Dermis microvascular lymphatic vessel endothelial cell (primary cell): ENCODE results near the gene ADAM19. TPM values are rescaled to one million over a fixed set of nuclear protein-coding genes. Genes with fewer than 3 reads are reported as not detected.

ENCODE experiments used
- DNase-seq, 2 donors: peaks; one replicate each; pipeline versions ENCODE4 v3.0.0 to v3.0.0-alpha.2; 2010; ENCODE audit warnings: low read depth in 2 of 2
- total RNA-seq: library from RNA; depleted of rRNA; stranded (reverse); fragments of >200 nt; gene quantifications from 2 replicates; pipeline ENCODE4 v1.2.1, GENCODE V29; 2014

The ADAM19 gene
- 35.0 and 48.8 TPM in 2 replicates for total RNA-seq

- peak in 1 of 2 donors; percentile 75 for DNase-seq
Observed at GRCh38 chr5:157575381-157576020, at the start of gene ADAM19. ADAM19 (minus strand) TSS chr5:157575775; CDS start chr5:157575696, 79 bp downstream.

DNA sequence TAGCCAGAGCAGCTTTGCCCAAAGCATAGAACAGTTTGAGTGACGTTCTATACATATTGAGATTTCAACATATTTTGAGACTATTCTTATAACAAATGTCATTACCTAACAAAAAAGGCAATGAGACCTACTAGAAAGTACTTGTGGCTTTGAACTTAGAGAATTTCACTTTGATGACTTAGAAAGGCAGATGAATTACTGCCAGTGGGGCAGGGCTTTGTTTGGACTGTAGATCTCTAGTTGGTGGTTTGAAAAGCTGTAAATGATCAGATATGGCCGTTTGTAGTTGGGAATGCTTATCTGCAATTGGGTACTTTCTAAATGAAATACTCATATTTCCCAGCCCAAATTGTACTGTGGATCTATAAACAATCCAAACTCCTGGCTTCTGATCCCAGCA is 48.6 kb upstream of the ADAM19 start:
- DNase-seq: no peak

DNA sequence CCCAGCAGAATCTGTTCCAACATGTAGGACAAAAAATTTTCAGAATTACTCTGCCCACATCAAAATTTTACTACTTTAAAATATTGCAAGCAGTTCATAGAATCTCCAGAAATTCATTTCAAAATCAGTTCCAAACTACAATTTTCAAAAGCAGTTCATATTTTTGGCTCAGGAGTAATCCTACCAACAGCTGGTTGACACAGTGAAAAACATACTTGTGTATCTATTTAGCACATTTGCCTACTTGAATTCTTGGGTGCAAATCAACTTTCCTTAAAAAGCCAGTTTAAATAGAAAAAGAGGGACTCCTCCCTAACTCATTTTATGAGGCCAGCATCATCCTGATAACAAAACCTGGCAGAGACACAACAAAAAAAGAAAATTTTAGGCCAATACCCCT is 45.2 kb upstream of the ADAM19 start:
- no peak for DNase-seq

GRCh38 chr5:157618191-157618765 is 42.7 kb upstream of the ADAM19 start:
- DNase-seq: no peak

GRCh38 chr5:157616785-157617184 is 41.2 kb upstream of the ADAM19 start:
- no peak for DNase-seq

DNA sequence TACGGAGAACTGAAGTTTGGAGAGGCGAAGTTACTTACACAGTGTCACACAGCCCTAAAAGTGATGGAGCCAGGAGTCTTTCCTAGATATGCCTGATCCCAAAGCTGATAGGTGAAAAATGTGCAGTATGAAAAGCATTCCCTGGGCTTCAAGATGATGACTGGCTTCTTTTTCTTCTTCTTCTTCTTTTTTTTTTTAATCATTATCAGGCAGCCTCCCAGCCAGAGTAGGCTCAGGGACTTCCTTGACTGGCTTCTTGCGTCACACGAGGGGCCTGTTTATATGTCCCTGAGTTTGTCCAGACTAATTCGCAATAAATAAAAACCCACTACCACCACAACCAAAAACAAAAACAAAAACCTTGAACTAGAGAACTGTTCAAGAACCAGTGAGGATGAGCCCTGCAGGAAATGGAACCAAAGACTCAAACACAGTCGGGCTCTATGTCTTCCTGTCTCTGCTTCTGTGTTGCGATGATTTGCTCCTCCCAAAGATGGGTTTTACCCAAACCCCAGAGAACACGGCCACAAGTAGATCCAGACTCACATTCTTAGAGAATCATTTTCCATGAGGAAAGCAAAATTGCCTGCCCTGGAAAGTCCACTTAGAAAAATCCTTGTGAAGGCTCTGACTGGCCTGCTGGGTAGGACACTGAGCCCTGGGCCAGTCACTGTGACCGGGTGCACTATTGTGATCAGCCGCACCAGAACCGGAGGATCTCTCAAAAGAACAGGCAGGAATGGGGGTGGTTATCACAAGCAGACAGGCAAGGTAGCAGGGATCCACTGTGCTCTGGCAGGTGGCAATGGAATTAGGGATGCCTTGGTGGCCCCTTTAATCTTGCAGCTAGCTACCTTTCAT is 38.0 kb upstream of the ADAM19 start:
- no peak for DNase-seq

DNA sequence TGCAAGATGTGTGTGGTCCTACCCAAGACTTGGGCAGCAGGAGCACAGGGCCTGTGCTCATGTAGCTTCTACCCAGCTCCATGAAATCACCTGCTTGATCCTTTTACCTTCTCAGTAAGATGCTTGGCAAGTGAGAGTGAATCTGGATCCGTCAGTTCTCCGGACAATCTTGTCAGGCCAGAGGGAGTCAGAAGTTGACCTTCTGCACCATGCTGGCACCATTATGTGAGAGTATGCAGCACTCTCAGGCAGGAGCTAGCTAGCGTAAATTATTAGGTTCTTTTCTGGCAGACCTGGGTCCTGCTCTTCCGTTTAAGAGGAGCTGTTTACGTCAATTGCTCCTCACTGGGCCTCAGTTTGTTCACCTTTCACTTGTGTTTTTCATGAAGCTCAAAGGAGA is 37.0 kb upstream of the ADAM19 start:
- DNase-seq: no peak

DNA sequence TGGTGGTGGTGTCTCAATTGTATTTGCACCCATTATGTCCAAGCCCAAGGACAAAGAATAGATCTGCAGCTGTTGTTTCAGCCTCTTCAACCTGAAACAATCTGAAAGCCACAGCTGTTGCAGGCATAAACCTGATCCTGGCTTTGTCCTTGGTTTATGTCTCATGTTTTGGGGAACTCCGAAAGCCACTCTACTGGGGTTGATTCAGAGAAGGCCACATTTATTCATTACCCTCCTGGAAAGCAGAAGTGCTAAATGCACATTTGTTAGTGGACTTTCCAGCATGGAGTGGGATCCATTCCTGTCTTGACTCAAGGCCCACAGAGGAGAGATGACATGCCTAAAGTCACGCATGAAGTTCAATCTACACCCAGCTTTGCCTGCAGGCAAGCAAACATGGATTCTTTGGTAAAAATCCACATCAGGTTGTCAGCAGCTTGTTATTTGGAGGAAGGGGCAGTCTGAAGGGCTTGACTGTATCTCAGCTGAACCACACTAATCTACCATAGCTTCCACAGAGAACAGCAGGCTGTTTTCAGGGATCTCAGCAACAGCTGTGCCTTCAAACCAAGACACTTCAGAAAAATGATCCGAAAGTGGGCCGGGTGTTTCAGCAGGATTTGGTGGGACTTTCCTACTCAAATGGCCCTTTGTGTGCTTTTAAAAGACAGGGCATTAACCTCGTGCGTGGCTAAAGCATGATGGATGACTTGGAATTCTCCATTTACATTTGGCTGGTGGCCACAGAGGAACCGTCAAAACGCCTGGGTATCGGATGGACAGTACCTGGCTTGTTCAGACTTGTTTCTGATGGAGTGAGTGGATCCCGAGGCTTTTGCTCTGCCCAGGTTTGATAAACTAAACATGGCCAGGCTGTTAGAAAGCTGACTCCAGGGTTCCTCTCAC is 36.2 kb upstream of the ADAM19 start:
- no peak for DNase-seq

- no peak for DNase-seq
Observed at GRCh38 chr5:157610990-157611389, 35.4 kb upstream of the ADAM19 start.

GRCh38 chr5:157608972-157609565 is 33.5 kb upstream of the ADAM19 start:
- no peak for DNase-seq

DNA sequence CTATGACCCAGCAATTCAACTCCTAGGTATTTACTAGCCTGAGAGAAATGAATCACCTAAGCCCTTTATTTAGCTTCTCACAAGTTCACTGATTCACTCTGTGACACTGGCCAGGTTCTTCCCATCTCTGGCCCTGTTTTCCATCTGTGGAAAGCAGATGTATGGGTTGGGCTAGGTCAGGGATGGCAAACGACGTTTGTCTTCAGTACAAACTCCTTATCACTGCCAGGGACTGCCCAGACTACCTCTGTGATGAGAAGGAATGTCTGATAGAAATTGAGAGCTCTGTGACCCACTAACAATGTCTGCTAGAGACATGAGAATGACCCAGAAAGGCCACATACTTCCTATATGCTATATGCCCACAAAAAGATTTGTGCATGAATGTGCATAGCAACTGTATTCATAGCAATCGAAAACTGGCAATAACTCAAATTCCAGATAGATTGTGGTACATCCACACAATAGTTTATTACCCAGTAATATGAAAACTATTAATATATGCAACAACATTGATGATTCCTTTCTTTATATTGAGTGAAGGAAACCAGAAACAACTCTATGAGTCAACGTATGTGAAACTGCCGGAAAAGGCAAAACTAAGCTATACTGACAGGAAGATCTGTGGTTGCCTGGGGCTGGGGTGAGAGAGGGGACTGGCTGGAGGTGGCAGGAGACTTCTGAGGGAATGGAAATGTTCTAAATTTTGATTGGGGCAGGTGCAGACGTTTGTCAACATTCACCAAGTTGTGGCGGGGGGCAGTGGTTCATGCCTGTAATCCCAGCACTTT is 32.0 kb upstream of the ADAM19 start:
- peak in 1 of 2 donors; percentile 54 for DNase-seq

DNA sequence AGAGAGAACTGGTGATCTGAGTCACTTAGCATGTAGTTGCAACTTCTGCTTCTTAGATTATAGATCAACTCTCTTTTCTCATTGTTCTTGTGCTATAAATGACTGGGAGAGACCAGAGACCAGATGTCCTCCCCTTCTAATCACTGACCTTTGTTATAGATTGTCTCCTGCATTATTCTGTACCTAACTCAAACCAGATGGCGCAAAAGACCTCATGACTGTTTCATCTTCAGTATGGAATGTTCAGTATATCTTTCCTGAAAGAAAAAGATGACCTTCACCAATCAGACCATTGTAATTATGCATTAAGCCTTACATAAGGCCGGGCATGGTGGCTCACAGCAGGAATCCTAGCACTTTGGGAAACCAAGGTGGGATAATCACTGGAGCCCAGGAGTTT is 30.5 kb upstream of the ADAM19 start:
- DNase-seq: no peak

GRCh38 chr5:157603333-157604190 is 28.0 kb upstream of the ADAM19 start:
- DNase-seq: peak in 1 of 2 donors; percentile 69

GRCh38 chr5:157602505-157602904 is 26.9 kb upstream of the ADAM19 start:
- DNase-seq: peak in 1 of 2 donors; percentile 18

- no peak for DNase-seq
Observed at GRCh38 chr5:157600252-157600651, 24.7 kb upstream of the ADAM19 start.

GRCh38 chr5:157599565-157599964 is 24.0 kb upstream of the ADAM19 start:
- DNase-seq: no peak

DNA sequence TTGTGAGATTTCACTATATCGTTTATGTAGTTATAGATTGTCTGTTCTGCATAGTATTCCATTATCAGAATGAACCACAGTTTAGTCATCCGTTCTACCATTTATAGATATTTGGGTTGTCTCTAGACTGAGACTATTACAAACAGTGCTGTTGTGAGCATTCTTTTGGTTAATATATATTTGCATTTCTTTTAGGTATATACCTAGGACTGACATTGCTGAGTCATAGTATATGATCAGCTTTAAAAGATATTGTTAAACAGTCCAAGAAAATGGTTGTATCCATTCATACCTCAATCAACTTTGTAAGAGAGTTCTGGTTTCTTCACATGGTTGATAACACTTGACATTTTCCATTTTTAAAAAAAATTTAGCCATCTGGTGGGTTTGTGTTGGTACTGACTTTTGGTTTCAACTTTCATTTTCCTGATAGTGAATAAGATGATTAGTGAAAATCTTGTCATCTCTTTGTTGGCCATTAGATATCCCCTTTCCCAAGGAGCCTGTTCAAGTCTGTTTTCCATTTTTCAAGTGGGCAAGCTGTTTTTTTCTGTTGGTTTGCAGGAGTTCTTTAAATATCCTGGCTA is 22.9 kb upstream of the ADAM19 start:
- no peak for DNase-seq

GRCh38 chr5:157597277-157597676 is 21.7 kb upstream of the ADAM19 start:
- DNase-seq: no peak

DNA sequence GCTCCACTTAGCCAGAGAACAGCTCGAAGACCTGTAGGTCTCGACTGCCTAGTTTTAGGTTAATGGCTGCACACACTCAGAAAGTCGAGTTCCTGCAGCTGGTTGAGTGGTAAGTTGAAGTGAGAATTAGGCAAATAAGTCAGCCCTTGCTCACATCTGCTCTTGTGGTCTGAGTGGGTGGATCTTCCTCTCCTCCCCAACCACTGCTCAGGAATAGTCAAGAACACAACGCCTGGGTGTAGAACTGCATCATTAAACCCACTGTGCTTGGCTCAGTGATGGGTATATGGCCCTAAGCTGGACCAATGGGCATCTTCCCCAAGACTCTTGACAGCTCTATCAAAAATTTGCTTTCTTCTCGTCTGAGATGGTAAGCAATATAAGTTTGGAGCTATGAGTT is 20.9 kb upstream of the ADAM19 start:
- DNase-seq: no peak
